Esophagus squamous epithelium (tissue), 5 donors: ENCODE measurements around the gene NUDT11. TPM values are rescaled to one million over a fixed set of nuclear protein-coding genes. Genes with fewer than 3 reads are reported as not detected.
A peak's percentile ranks its signal among the peaks of the same experiment; 100 is the strongest.
"Not testable (repeated sequence)": the region's sequence is repeated elsewhere in the genome, so short reads cannot be mapped to it uniquely, and the experiment has no call there.

Source experiments
- DNase-seq: peaks from one replicate; lab custom pipeline; 2025; lab: John Stamatoyannopoulos, UW
- H3K27ac ChIP-seq, 4 donors: fragments of 200-600 bp; sonication (generic); one replicate each; pipeline ENCODE4 v1.5.1; 2016 to 2019; ENCODE audit warnings: mild to moderate bottlenecking in 1 of 4
- H3K27me3 ChIP-seq, 4 donors: fragments of 200-600 bp; sonication (generic); 1 replicate in 3 of 4; 2 replicates in 1 of 4; pipeline versions ENCODE4 v1.5.1 to v1.6.0; 2017 to 2021; ENCODE audit warnings: antibody characterized with exemption in 1 of 4
- H3K36me3 ChIP-seq, 3 donors: fragments of 200-600 bp; sonication (generic); one replicate each; pipeline ENCODE4 v1.5.1; 2016 to 2019
- H3K4me1 ChIP-seq, 3 donors: fragments of 200-600 bp; sonication (generic); one replicate each; pipeline ENCODE4 v1.5.1; 2017 to 2019
- H3K4me3 ChIP-seq, 4 donors: fragments of 200-600 bp; sonication (generic); 1 replicate in 3 of 4; 2 replicates in 1 of 4; pipeline ENCODE4 v1.5.1; 2016 to 2019; ENCODE audit warnings: mild to moderate bottlenecking in 2 of 4, moderate library complexity in 1 of 4
- H3K9me3 ChIP-seq, 3 donors: fragments of 200-600 bp; sonication (generic); one replicate each; pipeline ENCODE4 v1.5.1; 2016 to 2019
- CTCF ChIP-seq, 6 experiments: fragments of 450-650 bp in 4 of 6; fragments of 200-600 bp in 2 of 6; sonication (generic) in 2 of 6; IDR thresholded peaks; one replicate each; pipeline ENCODE4 v1.5.1; 2016 to 2019; ENCODE audit warnings: antibody characterized with exemption in 6 of 6, mild to moderate bottlenecking in 4 of 6, moderate library complexity in 4 of 6
- POLR2A ChIP-seq, 4 donors: fragments of 450-650 bp; IDR thresholded peaks; one replicate each; pipeline ENCODE4 v1.6.1; 2017; ENCODE audit warnings: antibody characterized with exemption in 4 of 4, mild to moderate bottlenecking in 4 of 4, moderate library complexity in 3 of 4
- WGBS, 2 donors: methylation state at CpG; one replicate each; pipeline ENCODE4 v1.1.5; 2018; 5-methylcytosine and 5-hydroxymethylcytosine counted together
- intact Hi-C: fragments of 100-400 bp; cut with DNase I; formaldehyde crosslinking; loops from one replicate; pipeline ENCODE4 v1.15.0; 2022
- total RNA-seq, 4 donors: library from RNA; depleted of rRNA; stranded (reverse); fragments of >200 nt; gene quantifications; one replicate each; pipeline ENCODE4 v1.1.0, GENCODE V29; 2016
- donor health status: DM: yes; HTN: yes; CAD: no.

NUDT11 gene
- total RNA-seq = 1 to 10 TPM in 3 of 4 donors, under 1 TPM in 1; 0.53 to 1.5 (median 1.3) TPM

GRCh38 chrX:51496501-51497291 lies at the start of gene NUDT11:
NUDT11 (minus strand) TSS chrX:51496592; CDS start chrX:51496444, 148 bp downstream.
- intact Hi-C loops = no loop called here
- peak within 1 kb of the TSS in 2 of 4 donors; percentile 9 to 28 for H3K27ac ChIP-seq
- no peak for DNase-seq
- 5 to 48% methylated on average over 3 to 26 of the region's 96 CpGs for WGBS, 2 donors
- H3K9me3 ChIP-seq = no peaks in the 10 kb centered on the region
- no peaks in the 10 kb centered on the region for H3K36me3 ChIP-seq
- H3K4me1 ChIP-seq = peaks cover 0 to 13% (median 0%) of the 10 kb centered on the region in 3 donors
- peak within 1 kb of the TSS; percentile 35 to 71 (median 50) for H3K4me3 ChIP-seq
- TF ChIP-seq POLR2A (IDR thresholded peaks at IDR 0.05) (no peak), CTCF (IDR thresholded peaks at IDR 0.05) (no peak)
- H3K27me3 ChIP-seq = peaks cover 0 to 9% (median 0%) of the 10 kb centered on the region in 4 donors

GRCh38 chrX:51520393-51520792 lies 24.0 kb upstream of the NUDT11 start:
- DNase-seq = no peak
- WGBS, 2 donors = 66 to 68% methylated on average over 2 of the region's 2 CpGs
- no peak overlapping the region for H3K4me3 ChIP-seq
- H3K4me1 ChIP-seq = no peaks in the 10 kb centered on the region
- intact Hi-C loops = no loop called here
- no peak overlapping the region for H3K27ac ChIP-seq
- H3K36me3 ChIP-seq = no peaks in the 10 kb centered on the region
- no peaks in the 10 kb centered on the region for H3K27me3 ChIP-seq
- TF ChIP-seq POLR2A (IDR thresholded peaks at IDR 0.05) (no peak), CTCF (IDR thresholded peaks at IDR 0.05) (no peak)
- H3K9me3 ChIP-seq = no peaks in the 10 kb centered on the region

GRCh38 chrX:51519131-51519530 lies 22.7 kb upstream of the NUDT11 start:
- intact Hi-C loops, H3K4me3 ChIP-seq, H3K27ac ChIP-seq, H3K4me1 ChIP-seq, H3K9me3 ChIP-seq, H3K27me3 ChIP-seq, DNase-seq, H3K36me3 ChIP-seq: not testable (repeated sequence)
- WGBS, 2 donors = 24 to 35% methylated on average over 2 of the region's 2 CpGs

GRCh38 chrX:51507551-51507950 lies 11.2 kb upstream of the NUDT11 start:
- WGBS, 2 donors = 25 to 53% methylated on average over 3 of the region's 3 CpGs
- Histone ChIP-seq H3K27me3 (no peaks in the 10 kb centered on the region), H3K27ac (no peak overlapping the region), H3K4me3 (no peak overlapping the region), H3K36me3 (no peaks in the 10 kb centered on the region), H3K4me1 (no peaks in the 10 kb centered on the region), H3K9me3 (no peaks in the 10 kb centered on the region)
- TF ChIP-seq CTCF (IDR thresholded peaks at IDR 0.05) = no peak
- TF ChIP-seq POLR2A (IDR thresholded peaks at IDR 0.05) = no peak
- intact Hi-C loops = no loop called here
- no peak for DNase-seq

GRCh38 chrX:51495701-51496488 lies 497 bp downstream of the NUDT11 start:
- H3K27me3 ChIP-seq, H3K36me3 ChIP-seq, intact Hi-C loops, H3K9me3 ChIP-seq, DNase-seq: not testable (repeated sequence)
- 1 to 28% methylated on average over 16 of the region's 60 CpGs for WGBS, 2 donors
- Histone ChIP-seq H3K27ac (peak overlapping the region in 1 of 4 donors; percentile 9), H3K4me1 (peaks cover 0 to 13% (median 0%) of the 10 kb centered on the region in 3 donors), H3K4me3 (peak overlapping the region; percentile 35 to 71 (median 50))

GRCh38 chrX:51494409-51494808 lies 2.0 kb downstream of the NUDT11 start:
- intact Hi-C loops = no loop called here
- H3K36me3 ChIP-seq = no peaks in the 10 kb centered on the region
- WGBS, 2 donors = 44 to 54% methylated on average over 4 of the region's 4 CpGs
- peaks cover 0 to 9% (median 0%) of the 10 kb centered on the region in 4 donors for H3K27me3 ChIP-seq
- no peaks in the 10 kb centered on the region for H3K9me3 ChIP-seq
- no peak for TF ChIP-seq CTCF (IDR thresholded peaks at IDR 0.05)
- no peak for TF ChIP-seq POLR2A (IDR thresholded peaks at IDR 0.05)
- H3K27ac ChIP-seq = no peak overlapping the region
- no peak overlapping the region for H3K4me3 ChIP-seq
- peaks cover 0 to 13% (median 0%) of the 10 kb centered on the region in 3 donors for H3K4me1 ChIP-seq
- DNase-seq = no peak
